VCaP (cell line): ENCODE data around the gene CT55.
"Not testable (repeated sequence)": the region's sequence is repeated elsewhere in the genome, so short reads cannot be mapped to it uniquely, and the experiment has no call there.

ENCODE experiments used
- H3K27ac ChIP-seq: fragments of 450-650 bp; 2 replicates; pipeline ENCODE4 v1.5.1; 2017
- TF ChIP-seq, protein P1 (sequence below): fragments of 450-650 bp; conservative IDR thresholded peaks from 2 replicates; pipeline ENCODE4 v1.5.1; 2017; ENCODE audit warnings: mild to moderate bottlenecking, moderate library complexity

Gene CT55

DNA sequence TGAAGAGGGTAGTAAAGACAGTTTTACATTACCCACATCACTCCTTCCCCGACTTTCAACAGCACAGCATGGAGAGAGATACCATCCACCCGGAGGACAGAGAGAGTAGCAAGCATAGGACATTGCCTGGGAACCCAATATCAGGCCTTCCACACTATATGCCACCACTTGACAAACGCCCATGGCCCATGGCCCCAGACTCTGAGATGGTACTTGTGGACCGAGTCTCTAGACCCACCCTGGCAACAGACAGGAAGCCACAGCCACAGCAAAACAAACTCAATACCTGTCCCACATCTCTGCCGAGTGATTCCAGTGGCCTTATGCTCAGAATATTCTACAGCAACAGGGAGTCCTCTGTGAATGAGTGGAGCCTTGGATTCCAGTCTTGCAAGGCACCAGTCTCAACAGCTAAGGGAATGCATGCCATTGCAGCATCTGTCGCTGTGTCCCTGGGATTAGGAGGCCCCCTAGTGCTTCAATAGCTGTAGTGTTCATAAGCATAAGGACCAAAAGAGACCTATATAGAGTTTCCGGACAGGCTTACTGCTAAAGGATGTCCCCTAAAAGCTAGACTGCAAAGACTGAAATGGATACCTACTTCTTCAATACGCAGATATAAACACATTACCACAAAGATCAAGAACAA lies 14.7 kb upstream of the CT55 start:
- H3K27ac ChIP-seq, result no peak overlapping the region
- TF ChIP-seq, protein P1, sequence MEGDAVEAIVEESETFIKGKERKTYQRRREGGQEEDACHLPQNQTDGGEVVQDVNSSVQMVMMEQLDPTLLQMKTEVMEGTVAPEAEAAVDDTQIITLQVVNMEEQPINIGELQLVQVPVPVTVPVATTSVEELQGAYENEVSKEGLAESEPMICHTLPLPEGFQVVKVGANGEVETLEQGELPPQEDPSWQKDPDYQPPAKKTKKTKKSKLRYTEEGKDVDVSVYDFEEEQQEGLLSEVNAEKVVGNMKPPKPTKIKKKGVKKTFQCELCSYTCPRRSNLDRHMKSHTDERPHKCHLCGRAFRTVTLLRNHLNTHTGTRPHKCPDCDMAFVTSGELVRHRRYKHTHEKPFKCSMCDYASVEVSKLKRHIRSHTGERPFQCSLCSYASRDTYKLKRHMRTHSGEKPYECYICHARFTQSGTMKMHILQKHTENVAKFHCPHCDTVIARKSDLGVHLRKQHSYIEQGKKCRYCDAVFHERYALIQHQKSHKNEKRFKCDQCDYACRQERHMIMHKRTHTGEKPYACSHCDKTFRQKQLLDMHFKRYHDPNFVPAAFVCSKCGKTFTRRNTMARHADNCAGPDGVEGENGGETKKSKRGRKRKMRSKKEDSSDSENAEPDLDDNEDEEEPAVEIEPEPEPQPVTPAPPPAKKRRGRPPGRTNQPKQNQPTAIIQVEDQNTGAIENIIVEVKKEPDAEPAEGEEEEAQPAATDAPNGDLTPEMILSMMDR, result peak; percentile 74

DNA sequence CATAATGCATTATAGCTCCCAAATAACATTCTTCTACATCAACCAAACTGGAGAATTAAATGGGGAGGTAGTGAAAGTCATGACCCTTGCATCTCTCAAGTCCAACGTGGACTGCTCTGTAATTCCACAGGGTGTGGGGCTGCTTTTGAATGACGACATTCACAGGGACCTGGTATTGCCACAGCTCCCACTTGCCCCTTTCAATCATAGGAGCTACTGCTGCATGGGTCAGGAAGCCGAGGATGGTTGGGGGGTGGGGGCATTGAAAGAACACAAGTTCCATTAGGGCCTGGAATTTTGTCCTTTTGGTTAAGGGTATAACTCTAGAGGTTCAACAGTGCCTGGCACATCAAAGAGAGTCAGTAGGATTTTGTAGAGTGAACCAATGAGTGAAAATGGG lies 7.4 kb upstream of the CT55 start:
- TF ChIP-seq, protein P1, result no peak
- no peak overlapping the region for H3K27ac ChIP-seq

DNA sequence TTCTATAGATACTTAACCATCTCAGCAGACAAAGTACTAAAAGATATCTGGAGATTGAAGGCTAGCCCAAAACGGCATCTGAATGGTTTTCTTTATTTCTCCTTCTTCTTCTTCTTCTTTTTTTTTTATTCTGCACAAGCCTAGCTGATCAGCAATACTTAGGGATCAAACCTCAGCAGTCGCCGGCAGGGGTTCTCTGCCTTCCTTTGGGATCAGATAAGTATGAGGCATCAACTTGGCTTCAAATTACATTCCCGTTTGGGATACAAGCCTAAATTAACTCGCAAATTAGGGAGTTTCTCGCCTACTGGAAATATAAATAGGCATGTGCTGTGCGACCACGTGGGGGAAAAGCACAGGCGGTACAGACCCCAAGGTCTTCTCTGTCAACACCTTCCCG lies 730 bp downstream of the CT55 start:
- no peak overlapping the region for H3K27ac ChIP-seq
- TF ChIP-seq, protein P1, result no peak

DNA sequence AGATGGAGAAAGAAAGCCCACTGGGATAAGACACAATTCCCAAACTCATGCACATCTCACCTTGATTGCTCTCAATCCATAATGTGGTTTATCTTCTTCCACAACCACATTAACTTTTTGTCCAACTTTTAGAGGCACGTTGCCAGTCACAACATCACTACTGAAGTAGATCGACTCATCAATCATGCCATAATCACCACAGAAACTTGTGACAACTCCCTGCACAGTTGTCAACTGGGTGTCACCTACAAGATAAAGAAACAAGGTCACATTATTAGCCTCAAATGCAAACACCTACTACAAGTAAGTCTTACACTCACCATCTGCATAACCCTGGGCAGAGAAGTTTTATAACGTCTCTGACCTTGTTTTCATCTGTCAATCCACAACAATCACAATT lies 1.7 kb downstream of the CT55 start:
- not testable (repeated sequence) for H3K27ac ChIP-seq

DNA sequence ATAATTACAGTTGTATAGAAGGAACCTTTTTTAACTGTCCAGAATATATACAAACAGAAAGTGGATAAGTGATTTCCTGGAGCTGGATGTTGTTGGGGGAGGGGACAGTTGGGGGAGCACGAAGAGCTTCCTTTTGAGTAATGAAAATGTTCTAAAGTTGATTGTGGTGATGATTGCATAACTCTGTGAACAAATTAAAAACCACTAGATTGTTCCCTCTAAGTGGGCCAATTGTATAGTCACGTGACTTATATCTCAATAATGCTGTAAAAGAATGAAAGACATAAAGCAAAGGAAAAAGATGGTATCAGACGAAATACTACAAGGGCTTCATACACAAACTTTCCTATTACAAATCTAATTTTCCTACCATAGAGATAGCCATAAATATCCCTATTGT lies 2.7 kb downstream of the CT55 start:
- TF ChIP-seq, protein P1, result no peak
- H3K27ac ChIP-seq, result no peak overlapping the region

DNA sequence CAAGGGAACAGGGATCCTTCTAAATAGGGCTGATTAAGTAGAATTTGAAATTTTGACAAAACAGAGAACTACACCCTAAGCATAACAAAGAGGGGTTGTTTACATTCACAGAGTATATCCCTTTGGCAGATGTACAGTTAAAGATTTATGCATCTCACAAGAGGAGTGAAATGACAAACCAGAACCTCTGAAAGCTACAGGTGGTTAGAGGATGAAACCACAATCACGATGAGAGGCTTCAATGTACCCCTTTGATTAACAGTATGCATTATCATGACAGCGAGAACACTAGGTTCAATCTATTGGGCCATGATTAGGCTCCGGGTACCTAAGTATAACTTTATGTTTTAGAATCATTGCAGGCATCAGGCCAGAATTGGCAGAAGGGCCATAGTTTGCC lies 16.5 kb downstream of the CT55 start:
- not testable (repeated sequence) for H3K27ac ChIP-seq

DNA sequence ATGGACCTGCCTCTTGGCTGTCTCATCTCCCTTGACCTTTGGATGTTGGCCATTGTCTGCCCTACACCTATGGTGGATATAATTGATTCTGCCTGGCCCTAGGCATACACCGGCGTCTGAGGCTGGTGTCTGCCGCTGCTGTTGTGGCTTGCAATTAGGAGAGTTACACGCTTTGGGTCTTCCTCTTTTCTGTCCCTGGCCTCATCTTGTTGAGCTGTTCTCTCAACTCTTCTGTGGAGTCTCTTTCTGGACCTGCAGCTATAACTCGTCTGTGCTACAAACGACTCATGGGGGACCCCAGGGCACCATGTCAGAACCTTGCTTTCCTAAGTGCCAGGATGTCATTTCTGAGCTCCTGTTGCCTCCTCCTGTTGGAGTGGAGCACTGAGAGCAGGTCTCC lies 45.1 kb downstream of the CT55 start:
- H3K27ac ChIP-seq, result not testable (repeated sequence)

DNA sequence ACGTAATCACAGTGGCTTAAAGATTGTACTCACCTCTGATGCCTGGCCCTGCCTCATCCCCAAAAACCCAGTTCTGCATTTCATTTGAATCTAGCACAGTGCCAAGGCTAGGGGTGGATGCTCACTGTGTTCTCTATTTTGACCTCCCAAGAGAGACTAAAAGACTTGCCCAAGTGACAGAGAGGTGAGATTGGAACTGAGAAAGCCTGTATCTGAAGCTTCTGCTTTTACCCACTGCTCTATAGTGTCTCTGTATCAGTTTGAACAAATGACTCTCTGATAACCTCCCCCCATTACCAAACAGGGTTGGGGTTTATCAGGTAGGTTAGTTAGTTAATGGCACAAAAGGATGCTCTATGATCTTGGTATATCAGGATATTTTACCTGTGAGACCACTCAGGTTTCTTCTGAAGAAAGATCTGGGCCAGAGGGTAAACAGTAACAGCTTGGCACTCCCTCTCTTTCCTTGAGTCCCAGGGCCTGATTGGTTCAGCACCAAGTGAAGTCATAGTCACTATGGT lies 51.1 kb downstream of the CT55 start, which contains the start of gene ETDB:
TSS of gene ETDB (minus strand) at position 471 of the 521 bp plus-strand sequence. CDS start 1,265 bp downstream, outside the sequence.
- H3K27ac ChIP-seq, result not testable (repeated sequence)

DNA sequence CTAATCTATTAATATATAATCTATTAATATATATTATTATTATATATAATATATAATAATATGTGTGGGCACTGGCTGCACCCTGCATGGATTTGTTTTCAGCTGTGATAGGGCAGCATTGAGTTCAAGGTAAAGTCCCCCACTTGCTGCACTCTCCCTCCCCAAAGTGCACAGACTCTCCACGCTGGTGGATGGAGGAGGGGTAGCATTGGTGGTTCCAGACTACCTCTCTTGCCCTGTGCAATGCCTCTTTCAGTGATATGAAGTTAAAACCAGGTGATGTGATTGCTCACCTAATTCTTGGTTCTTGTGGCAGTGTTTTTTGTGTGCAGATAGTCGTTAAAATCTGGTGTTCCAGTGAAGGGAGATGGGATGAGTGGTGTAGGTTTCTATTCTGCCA lies 55.1 kb downstream of the CT55 start:
- not testable (repeated sequence) for H3K27ac ChIP-seq

DNA sequence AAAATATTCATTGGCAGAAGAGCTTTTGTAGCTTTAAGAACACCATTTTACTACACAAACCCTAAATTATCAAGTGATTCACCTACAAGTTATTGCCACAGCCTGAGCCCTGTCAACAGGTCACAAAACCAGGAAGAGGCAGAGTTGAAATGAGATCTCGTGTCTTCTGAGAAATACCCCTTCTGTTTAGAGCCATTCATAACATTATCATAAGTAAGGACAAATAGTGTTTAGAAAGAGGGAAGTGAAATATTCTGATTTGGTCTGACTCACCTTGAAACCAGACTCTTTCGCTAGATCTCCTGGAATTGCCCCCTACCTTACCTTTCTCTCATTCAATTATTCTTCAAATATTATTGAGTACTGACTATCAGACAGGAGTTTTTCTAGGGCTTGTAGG lies 56.8 kb downstream of the CT55 start:
- H3K27ac ChIP-seq, result no peak overlapping the region
- TF ChIP-seq, protein P1, result no peak
